T-helper 9 cell (primary cell): Measurements from ENCODE around the gene CHST6.
"Not testable (repeated sequence)": the region's sequence is repeated elsewhere in the genome, so short reads cannot be mapped to it uniquely, and the experiment has no call there.

Experiments used
- DNase-seq: peaks from one replicate; pipeline ENCODE4 v3.0.0-alpha.2; 2020
- total RNA-seq, 2 donors: gene quantifications; one replicate each; lab custom pipeline; 2026; lab: John Stamatoyannopoulos, UW

Gene CHST6
- total RNA-seq = 0 reads per million in 2 donors

DNA sequence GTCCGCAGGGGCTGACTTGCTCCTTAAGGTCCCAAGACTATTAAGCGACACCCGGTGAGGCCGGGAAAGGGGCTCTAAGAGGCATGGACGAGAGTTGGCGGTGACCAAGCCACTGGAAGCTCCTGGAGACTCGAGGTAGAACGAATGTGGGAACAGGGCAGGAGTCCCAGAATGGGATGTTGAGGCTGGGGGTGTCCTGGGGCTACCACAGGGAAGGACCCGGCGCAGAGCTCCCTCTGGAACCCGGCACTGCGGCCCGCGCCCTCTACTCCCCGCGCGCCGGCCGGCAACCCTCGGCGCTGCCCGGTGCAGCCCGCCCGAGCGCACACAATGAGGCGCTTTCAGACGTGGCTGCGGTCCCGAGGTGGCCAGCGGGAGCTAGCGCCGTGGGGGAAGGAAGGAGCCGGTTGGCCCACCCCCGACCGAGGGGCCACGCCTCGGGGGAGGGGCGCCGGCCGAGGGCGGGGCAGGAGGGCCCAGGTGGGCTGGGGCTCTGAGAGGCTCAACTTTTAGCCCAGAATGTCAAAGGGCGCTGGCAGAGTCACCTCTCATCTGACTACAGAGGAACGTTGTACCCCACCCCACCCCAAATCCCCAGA, at the start of gene CHST6:
CHST6 (minus strand) TSS at position 366 of the 599 bp plus-strand sequence. CDS start 15,613 bp downstream, outside the sequence.
- no peak for DNase-seq

DNA sequence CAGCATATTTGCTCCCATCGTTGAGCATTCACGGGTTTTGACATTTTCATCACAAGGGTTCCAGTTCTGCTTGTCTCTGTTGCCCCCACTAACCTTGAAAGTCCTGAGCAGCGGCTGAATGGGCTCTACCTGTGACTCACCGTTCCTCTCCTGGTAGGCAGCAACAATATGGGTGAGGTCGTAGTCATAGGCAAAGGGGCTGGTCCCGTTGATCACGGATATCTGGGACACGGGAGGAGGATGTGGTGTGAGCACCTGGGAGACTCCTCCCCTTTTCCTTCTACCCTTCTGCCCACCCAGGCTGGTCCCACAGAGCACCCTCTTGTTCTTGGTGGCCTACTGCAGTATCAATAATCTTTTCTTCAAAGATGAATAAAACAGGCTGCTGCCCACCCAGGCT, 47.2 kb upstream of the CHST6 start:
- DNase-seq = not testable (repeated sequence)

DNA sequence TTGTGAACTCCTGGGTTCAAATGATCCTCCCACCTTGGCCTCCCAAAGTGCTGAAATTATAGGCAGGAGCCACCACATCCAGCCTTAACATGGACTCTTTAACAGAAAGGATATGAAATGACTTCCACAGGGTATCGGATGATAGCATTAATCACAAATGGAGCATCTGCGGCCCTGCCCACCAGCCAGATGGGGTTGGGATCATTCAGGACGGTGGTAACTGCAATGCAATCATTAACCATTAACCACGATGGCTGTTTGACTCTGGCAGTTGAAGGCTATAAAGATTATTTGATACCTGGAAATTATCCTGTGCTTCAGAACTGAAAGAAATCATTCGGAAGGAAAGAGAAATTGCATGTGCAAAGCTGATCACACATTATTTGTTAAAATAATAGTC, 46.0 kb upstream of the CHST6 start:
- no peak for DNase-seq

DNA sequence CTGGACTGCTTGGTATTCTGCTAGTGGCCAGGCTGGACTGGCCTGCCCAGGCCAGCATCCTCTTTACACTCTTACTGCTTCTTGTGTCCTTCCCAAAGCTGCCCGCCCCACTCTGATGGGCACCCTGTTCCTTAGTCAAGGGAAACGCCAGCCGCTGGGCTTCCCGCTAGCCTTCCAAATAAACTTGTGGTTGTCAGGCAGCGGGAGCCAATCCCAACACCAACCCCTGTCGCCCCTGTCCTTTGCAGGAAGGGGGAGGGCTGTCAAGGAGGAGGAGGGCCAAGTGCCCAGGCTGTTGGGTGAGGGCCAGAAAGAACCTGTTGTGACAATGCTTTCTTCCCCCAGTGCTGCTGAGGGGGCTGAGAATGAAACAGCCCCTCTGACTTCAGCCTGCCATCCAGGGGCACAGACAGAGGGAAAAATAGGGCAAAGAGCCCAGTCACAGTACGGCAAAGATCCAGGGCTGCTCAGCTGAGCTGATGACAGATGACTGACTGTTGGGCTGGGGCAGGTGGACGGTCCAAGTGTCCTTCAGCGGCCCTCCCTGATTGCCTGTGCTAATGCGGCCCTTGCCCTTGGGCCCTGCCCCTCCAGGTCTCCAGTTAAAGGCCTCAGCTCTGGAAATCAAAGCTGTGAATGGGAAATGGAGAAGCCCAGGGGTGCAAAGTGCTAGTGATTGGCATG, 43.8 kb upstream of the CHST6 start:
- not testable (repeated sequence) for DNase-seq

DNA sequence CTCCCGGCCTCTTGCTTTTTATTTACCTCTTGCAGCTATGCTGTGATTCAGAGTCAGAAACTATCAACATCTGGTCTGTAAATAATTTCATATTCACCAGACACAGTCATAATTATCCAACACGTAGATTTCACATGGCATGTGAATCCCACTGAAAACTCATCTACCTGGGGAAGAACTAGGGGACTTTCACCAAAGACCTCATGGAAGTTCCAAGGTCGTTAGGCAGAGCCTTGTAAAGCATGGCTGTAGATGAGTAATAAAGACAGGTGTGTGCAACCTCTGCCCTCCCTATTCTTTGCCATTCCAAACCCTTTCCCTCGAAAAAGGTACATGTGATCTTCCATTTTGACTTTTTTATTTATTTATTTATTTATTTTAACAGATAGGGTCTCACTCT, 42.5 kb upstream of the CHST6 start:
- DNase-seq = no peak

DNA sequence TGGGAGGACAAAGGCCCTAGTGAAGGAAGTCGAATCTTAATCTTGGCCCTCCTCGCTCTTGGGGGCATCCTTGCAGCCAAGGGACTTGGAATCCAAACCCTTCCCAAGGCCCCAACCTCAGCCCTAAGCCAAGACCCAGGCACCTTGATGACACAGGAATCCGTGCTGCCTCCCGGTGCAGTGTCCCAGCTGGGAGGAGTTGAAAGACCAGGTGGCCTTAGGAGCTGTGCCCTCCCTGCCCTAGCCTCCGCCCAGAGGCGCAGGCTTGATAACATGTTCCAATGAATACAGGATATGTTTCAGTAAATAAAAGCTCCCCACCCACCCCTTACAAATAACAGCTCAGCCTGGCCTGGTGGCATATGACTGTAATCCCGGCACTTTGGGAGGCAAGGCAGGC, 40.7 kb upstream of the CHST6 start, which contains the start of gene CHST5:
CHST5 (minus strand) TSS at position 208 of the 400 bp plus-strand sequence. CDS start 5,724 bp downstream, outside the sequence.
- no peak for DNase-seq

DNA sequence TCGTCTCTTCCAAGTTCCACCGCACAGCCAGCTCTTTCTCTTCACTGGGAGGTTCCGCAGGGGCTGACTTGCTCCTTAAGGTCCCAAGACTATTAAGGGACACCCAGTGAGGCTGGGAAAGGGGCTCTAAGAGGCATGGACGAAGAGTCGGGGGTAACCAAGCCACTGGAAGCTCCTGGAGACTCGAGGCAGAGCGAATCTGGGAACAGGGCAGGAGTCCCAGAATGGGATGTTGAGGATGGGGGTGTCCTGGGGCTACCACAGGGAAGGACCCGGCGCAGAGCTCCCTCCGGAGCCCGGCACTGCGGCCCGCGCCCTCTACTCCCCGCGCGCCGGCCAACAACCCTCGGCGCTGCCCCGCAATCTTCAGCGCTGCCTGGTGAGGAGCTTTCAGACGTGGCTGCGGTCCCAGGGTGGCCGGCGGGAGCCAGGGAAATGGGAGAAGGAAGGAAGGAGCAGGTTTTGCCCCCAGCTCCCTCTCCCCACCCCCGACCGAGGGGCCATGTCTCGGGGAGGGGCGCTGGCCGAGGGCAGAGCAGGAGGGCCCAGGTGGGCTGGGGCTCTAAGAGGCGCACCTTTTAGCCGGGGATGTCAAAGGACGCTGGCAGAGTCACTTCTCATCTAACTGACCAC, 40.1 kb upstream of the CHST6 start:
- no peak for DNase-seq

DNA sequence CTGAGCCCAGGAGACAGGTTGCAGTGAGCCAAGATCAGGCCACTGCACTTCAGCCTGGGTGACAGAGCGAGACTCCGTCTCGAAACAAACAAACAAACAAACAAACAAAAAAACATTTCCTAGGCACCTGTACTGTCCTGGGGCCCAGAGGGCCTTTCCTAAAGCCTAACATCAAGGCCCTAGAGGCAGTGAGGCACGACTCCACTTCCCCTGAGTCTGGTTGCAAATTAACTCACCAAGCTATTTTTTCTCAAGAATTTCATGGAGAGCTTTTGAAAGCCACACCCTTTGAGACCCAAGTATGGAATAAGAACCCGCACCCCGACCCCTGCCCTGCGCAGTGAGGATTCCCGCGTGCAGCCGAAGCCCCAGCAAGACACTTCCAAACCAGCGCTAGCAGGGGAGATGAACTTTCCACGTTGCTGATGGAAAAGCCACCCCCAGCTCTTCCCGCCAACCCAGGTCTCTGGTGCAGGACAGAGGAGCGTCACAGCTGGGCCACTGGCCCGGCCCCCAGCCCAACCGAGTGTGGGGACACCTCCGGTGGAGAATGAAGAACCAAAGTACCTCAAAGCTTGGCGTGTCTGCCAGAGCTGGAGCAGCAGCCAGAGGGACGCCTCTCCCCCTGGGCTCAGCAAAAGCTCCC, 39.4 kb upstream of the CHST6 start:
- no peak for DNase-seq

DNA sequence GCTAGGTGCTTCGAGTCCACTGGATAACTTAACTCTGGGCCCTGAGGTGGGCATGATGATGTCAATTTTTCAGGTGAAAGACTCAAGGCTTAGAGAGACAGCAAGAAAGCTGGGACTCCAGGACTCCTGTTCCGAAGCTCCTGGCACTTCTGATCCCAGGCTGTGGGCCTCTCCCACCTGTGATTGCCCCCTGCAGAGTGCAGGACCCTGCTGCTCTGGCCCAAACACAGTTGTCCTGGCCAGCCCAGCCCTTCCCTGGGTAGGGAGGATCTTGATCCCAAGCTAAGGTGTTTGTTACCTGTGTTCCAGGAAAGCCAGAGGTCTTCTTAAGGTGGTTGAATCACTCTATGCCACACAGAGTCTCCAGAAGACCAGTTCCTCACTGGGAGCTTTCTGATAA, 37.5 kb upstream of the CHST6 start:
- no peak for DNase-seq

DNA sequence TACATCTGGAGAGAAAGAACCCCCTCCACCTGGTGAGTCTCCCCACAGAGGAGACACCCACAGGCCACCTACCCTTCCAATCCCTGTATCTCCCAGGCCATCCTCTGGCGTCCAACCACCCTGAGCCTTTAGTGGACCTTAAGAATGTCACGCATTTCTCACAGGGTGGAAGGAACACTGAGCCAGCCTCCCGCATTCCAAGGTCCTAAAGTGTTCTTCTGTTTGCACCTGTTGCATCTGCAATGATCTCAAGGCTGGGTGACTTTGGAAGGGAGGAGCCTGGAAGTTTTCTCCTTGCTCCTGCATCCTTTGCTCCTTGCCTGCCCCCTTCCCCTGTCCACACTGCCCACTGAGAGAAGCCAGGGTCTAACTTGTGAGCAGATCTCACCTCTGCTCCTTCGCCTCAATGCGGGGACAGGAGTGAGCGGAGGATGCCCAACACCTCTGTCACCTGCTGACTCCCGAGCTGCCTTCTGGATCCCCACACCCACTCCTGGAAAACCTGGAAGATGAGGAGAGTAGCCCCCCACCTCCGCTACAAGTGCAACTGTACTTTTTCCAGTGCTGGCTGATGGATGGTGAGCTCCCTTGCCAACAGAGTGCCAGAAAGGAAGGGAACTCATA, 37.0 kb upstream of the CHST6 start:
- no peak for DNase-seq

DNA sequence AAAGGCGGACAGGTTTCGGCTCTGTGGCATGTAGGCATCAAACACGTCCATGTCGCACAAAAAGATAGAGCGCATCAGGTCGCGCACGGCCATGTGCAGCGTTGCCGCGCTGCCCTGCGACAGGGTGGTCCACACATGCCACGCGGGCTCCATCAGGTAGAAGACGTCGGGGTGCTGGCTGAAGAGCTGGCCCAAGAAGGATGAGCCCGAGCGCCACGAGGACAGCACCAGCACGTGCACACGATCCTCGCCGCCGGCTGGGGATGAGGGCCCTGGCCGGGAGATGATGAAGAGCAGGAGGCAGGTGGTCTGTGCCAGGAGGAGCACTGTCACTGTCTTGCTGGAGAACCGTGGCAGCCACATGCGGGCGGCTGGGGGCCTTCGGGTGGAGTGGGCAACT, 34.7 kb upstream of the CHST6 start:
- DNase-seq = no peak

DNA sequence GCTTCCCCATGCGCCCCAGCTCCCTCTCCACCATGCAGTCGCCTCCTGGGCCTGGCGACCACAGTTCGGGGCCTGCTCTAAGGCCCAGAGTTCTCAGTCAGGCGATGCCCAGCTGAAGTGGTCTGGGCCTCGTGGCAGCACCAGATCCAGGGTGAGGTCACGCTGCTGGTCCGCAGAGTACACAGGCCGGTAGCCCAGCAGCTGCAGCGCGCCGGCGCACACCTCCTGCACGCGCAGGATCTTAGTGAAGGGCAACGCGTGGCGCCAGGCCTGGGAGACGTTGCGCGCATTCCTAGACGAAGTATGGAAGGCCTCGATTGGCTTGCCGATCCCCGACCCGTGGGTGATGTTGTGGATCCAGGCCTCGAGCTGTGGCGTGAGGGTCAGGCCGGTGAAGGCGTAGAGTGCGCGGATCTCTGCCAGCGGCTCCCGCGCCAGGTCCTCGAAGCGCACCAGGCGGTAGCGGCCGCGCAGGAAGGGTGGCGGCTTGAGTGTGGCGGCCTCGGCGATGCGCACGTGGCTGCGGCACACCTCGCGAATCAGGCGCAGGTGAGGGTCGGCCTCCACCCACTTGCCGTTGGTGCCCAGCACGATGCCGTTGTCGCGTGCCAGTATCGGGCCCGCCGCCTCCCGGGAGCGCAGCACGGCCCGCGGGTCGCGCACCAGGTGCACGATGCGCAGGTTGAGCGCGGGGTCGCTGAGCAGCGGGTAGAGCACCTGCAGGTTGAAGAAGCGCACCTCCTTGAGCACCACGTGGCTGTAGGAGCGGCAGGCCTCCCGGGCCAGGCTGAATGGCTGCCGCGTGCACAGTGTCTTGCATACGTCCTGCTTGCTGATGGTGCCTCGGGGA, 34.0 kb upstream of the CHST6 start:
- DNase-seq = no peak

DNA sequence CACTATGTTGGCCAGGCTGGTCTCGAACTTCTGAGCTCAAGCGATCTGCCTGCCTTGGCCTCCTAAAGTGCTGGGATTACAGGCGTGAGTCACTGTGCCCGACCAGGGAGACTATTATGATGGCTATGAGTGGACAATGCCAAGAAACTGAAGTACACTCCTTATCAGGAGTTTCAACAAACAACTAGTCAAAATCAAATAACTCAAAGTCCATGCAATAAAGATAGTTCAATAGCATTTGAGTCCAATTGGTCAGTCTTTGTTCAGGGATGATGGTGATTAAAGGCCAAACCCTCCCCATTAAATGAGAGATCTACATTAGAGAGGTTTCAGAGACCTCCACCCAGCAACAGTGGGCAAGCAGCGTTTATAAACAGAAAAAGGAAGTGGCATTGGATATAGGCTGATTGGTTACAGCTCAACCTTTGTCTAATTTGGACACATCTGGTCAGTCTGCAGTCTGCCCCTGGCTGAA, 32.6 kb upstream of the CHST6 start:
- DNase-seq = no peak

DNA sequence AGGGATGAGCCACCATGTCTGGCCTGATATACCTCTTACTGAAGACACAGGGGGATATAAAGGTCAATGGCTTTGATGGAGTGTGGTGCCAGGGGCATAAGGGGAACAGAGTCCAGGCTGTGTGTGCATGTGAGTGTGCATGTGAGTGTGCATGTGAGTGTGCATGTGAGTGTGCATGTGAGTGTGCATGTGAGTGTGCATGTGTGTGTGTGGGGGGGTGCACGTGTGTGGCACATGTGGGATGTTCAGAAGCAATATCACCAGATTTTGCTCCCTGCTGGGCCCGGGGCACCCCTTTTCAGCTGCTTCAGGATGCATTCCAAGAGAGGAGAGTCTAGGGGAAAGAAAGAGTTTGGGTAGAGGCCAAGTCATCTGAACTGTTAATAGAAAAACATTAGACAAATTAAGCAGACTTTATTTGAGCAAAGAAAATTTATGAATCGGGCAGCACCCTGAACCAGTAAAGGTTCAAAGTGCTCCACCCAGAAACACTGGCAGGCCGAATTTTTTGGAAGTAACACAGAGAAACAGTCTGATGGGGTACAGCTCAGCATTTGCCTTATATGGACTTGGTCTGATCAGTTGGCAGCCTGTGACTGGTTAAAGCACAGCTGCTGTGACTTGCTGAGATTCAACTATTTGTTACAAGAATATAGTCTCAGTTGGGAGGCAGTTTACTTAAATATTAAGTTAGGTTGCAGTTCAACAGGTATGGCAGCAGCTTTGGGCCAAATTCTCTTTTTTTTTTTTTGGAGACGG, 31.0 kb upstream of the CHST6 start:
- DNase-seq = no peak

DNA sequence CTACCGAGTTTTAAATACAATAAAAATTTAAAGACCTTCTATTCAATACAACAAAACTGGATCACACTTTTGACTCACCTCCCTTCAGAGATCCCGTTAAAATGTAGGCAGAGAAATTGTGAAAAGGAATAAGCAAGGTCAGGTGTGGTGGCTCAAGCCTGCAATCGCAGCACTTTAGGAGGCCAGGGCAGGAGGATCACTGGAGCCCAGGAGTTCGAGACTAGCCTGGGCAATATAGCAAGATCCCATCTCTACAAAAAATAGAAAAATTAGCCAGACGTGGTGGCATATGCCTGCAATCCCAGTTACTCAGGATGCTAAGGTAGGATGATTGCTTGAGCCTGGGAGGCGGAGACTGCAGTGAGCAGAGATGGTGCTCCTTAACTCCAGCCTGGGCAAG, 23.9 kb upstream of the CHST6 start:
- no peak for DNase-seq

DNA sequence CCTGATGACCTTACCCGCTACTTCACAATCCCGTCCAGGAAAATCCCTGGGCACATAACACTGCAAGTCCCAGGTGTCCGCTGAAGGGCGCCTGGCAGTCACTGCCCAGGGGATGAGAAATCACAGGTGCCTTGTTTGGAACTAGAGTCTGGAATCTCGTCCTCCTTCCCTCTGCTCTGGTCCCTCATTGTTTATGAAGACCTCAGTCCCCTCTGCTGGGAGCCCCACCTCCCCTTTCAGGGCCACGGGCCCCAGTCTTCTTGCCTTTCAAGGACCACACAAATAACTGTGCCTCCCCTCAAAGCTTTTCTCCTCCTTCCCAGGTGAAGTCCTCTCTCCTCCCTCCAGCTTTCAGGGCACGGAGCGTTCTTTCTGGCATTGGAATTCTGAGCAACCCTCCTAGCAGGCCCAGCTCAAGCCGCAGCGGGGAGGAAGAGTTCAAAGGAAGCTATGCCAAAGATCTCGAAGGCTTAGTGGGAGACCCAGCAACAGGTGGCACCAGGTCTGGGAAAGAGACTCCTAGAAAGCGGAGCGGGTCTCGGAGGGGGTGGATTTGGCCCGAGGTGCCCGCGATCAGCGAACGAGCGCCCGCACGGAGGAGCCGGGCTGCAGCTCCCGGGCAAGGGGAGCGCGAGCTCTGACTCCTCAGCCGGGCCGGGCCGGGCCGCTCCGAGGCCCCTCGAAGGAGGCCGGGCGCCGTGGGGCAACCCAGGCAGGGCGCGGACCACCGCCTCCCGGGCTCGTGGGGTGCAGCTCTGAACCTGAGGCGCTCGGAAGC, 21.1 kb upstream of the CHST6 start:
- peak; percentile 14 for DNase-seq

DNA sequence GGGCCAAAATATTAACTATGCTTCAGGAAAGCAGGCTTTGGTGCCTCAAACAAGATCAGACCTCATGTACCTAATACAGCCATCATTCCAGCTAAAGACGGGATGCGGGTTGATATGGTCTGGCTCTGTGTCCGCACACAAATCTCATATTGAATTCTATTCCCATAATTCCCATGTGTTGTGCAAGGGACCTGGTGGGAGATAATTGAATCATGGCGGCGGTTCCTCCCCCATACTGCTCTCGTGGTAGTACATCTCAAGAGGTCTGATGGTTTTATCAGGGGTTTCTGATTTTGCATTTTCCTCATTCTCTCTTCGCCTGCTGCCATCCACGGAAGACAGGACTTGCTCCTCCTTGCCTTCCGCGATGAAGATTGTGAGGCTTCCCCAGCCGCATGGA, 19.1 kb upstream of the CHST6 start:
- DNase-seq = no peak

DNA sequence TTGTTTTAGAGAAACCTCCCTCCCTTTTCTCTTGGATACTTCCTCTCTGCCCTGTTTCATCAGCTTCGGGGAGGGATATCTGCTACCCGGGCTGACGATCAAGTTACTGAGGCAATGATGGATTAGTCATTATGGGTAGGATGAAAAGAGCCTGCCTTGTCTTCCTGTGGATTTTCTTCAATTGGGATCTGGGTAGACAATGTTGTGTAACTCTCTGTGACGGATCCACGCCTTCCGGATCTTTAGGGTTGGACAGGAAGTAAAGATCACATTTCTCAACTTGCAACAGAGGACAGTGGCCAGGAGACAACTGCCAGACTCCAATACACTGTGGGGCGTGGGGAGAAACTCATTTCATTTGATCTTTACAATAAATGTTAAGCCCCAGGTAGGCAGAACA, 11.3 kb upstream of the CHST6 start:
- DNase-seq = no peak

DNA sequence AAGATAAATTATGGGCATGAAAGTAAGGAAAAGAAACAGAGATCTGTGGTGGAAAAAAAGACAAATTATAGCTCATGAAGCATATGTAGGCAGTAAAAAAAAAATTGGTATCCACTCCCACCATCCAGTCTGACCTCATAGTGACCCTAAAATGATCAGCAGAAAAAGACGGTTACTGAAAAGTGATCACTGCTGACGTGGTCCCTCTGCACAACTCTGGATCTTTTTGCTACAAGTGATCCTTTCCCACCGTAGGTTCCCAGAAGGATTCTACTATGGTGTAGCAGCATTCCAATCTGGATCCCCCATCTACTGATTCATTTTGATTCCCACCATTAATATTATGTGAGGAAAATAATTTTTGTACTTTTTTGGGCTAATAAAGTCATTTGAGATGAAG, 10.9 kb upstream of the CHST6 start:
- DNase-seq = no peak

DNA sequence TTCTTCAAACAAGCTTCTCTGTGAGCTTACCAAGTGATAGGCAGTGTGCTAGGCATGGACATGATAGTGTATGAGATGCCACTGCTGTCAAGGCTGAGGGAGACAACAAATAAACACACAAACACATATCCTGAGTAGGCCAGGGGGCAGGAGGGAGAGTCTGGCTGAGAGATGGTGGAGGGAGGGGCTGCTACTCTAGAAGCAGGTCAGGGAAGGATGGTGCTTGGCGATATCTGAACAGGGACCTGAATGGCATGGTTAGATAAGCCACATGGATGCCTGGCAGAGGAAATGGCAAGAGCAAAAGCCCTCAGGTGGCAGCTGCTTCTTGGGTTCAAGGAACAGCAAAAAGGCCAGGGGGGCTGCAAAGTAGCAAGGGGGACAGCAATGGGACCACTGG, 8.6 kb upstream of the CHST6 start:
- no peak for DNase-seq
